HG03066 (cell line): ENCODE data around the gene GID8.

Experiments used
- ATAC-seq: cut with Tn5 transposase; IDR thresholded peaks from one replicate; pipeline ENCODE4 v1.9.1; 2021; ENCODE audit warnings: low read depth; ENCODE audit not compliant: unreplicated experiment

The GID8 gene

GRCh38 chr20:62941792-62942191, 3.8 kb downstream of the GID8 start:
- ATAC-seq, result no peak

- no peak for ATAC-seq
Measured at GRCh38 chr20:62942456-62942855, 4.5 kb downstream of the GID8 start.

GRCh38 chr20:62943396-62943795, 5.4 kb downstream of the GID8 start:
- ATAC-seq, result no peak

- no peak for ATAC-seq
Measured at GRCh38 chr20:62944184-62944583, 6.2 kb downstream of the GID8 start.

- no peak for ATAC-seq
Measured at GRCh38 chr20:62944746-62945145, 6.8 kb downstream of the GID8 start.

- ATAC-seq, result no peak
Measured at GRCh38 chr20:62945771-62946339, 7.9 kb downstream of the GID8 start.

GRCh38 chr20:62946918-62947317, 9.0 kb downstream of the GID8 start:
- ATAC-seq, result no peak

GRCh38 chr20:62947532-62948300, 9.8 kb downstream of the GID8 start:
- no peak for ATAC-seq

- ATAC-seq, result no peak
Measured at GRCh38 chr20:62949153-62949821, 11.3 kb downstream of the GID8 start.

- no peak for ATAC-seq
Measured at GRCh38 chr20:62949962-62950361, 12.0 kb downstream of the GID8 start.

GRCh38 chr20:62950741-62951140, 12.8 kb downstream of the GID8 start:
- ATAC-seq, result no peak

GRCh38 chr20:62951143-62951895, 13.4 kb downstream of the GID8 start:
- no peak for ATAC-seq

GRCh38 chr20:62951896-62952372, 14.0 kb downstream of the GID8 start:
- ATAC-seq, result no peak

- peak; percentile 44 for ATAC-seq
Measured at GRCh38 chr20:62952373-62952967, 14.5 kb downstream of the GID8 start, which contains the start of gene SLC17A9. Gene SLC17A9, plus strand, starts transcription at chr20:62952709. Its CDS starts 122 bp downstream, at chr20:62952831.

- ATAC-seq, result no peak
Measured at GRCh38 chr20:62952968-62953838, 15.3 kb downstream of the GID8 start.

GRCh38 chr20:62953839-62954703, 16.1 kb downstream of the GID8 start:
- ATAC-seq, result peak; percentile 69

GRCh38 chr20:62955519-62956386, 17.8 kb downstream of the GID8 start:
- no peak for ATAC-seq
